GM21423 (cell line): ENCODE measurements around the gene DISC1.
"Not testable (repeated sequence)": the region's sequence is repeated elsewhere in the genome, so short reads cannot be mapped to it uniquely, and the experiment has no call there.

Experiments
- ATAC-seq: cut with Tn5 transposase; IDR thresholded peaks from one replicate; pipeline ENCODE4 v1.9.1; 2021; ENCODE audit warnings: mild to moderate bottlenecking, moderate library complexity; ENCODE audit not compliant: unreplicated experiment

Gene DISC1

GRCh38 chr1:231871878-231872277 is 245.3 kb downstream of the DISC1 start:
- no peak for ATAC-seq

- no peak for ATAC-seq
These were observed 245.9 kb downstream of the DISC1 start for GRCh38 chr1:231872461-231872910.

DNA sequence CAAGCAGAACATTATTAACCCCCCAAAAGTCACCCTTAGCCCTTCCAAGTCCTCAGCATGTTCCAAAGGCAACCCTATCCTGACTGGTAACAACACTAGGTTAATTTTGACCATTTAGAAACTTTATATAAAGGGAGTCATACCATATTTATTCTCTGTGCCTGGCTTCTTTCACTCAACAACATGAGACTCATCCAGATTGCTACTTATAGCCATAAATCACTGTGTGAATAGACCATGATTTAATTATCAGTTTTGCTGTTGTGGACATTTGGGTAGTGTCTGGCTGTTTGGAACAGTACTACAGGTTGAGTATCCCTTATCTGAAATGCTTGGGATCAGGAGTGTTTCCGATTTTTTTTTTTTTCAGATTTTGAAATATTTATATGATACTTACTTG is 252.1 kb downstream of the DISC1 start:
- no peak for ATAC-seq

- no peak for ATAC-seq
These were observed 252.7 kb downstream of the DISC1 start for GRCh38 chr1:231879296-231879695.

- no peak for ATAC-seq
These were observed 255.7 kb downstream of the DISC1 start for GRCh38 chr1:231882333-231882732.

DNA sequence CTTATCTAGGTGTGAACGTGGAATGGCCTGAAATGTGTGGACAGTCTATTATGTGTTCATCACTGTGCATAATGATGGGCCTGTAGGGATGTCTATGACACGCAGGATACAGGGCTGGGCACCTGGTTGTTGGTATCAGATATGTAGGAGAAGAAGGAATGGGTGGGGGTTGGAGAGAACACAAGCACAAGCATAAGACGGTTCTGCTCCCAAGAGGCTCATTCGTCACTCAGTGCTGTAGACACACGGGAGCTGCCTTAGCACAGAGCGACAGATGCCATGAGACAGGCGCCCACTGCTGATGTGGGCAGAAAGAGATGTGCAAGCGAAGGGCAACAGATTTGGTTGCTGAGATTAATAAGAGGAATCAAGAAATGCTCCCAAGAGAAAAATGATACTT is 256.2 kb downstream of the DISC1 start:
- ATAC-seq = no peak

DNA sequence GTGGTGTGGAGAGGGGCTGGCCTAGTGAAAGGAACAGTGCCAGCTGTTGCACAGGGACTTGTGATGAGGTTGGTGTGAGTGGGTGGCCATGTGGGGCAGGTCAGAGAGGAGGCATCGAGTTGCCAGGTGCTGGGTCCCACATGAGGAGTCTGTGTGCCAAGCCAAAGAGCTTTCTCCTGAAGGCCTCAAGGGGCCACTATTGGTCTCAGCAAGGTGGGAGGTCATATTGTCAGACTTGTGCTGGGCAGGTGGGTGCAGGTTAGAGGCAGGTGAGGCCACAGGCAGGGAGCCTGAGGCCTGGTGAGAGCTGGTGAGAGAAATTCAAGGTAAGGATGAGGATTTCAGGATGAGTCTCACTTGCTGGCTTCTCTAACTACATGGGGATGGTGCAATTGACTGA is 256.8 kb downstream of the DISC1 start:
- no peak for ATAC-seq

DNA sequence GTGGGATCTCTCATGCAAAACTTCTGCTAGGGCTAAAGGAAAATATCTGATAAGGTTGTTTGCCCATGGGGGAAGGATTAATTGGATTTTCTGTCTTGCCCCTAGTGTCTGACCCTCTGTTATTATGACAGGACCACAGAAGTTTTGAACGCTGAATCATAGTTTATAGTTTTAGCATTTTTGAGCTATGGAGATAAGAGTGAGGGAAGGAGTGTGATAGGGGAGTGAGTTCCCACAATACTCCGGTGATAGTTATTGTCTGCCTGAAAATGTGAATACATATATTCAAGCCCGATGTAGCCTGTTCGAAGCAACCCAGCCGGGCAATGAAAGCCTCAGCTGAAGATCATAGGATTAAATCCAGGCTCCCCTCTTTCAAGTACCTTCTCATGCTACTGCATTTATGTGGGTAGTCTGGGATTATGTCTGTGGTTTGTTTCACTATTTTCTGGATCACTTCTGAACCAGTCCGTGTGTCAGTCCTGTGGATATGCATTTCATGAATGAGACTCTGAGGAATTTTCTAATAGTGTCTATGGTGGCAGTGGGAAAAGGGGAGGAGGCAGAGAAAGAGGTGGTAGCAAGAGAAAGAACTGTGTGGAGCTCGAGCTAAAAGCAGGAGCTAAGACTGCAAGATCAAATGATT is 258.7 kb downstream of the DISC1 start:
- ATAC-seq = no peak

DNA sequence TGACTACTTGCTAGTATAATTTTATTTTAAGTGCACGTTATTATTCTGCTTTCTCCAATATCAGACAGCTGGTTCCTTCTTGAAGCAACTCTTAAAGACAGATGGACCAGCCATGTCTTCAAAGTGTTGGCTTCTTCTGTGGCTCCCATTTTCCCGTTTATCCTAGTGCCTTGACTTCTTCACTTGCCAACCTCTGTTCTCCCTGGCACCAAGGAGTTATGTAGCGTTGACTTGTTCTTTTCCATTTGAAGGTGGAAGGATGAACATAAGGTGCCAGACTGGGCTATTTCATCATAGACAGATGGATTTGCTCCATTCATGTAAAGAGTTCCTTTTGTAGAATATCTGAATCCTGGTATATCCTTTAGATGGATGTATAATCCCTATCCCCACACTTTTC is 260.6 kb downstream of the DISC1 start:
- no peak for ATAC-seq

- ATAC-seq = no peak
These were observed 261.3 kb downstream of the DISC1 start for GRCh38 chr1:231887866-231888265.

- ATAC-seq = no peak
These were observed 264.2 kb downstream of the DISC1 start for GRCh38 chr1:231890791-231891190.

DNA sequence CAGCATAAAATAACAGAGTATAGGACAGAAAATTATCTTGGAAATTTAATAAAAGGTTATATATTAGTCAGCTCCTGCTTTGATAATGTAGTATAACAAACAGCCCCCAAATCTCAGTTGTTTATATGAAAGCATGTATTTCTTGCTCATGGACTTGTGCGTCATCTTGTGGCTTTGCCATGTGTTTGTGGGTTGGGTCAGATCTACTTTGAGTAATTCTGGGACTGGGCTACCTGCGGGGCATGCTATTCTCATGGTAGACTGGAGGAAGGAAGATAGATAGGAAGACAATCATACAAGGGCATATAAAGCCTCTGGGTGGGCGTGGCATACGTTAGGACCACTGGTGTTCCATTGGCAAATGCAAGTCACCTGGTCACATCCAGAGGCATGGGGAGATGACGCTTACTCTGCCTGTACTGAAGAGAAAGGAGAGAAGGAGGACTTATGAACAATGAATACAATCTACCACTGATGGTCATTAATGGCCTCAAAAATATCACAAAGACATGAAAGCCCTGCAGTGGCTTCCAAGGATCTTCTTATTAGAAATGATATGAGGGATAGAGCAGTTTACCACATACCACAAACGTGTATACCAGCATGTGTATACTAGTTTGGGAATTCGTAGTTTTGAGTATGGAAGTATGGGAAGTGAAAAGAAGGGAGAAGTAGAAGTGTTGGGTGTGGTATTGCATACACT is 267.0 kb downstream of the DISC1 start:
- ATAC-seq = no peak

DNA sequence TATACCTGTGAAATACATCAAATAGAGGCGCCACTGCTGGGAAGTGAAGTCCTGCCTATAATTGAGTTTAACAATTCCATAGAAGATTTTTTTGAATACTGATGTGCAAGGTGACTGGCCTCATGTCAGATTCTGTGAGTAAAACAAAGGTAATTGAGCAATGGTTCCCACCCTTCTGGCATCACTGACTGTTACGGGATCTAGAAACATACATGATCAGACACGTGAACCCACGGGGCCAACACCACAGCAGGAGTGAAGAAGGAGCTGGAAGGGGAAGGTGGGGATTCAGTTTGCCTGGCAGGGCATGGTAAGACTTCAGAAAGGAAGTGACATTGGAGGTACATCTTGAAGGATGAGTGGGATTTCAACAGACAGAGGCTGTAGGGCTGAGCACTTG is 270.2 kb downstream of the DISC1 start:
- ATAC-seq = no peak

- no peak for ATAC-seq
These were observed 272.5 kb downstream of the DISC1 start for GRCh38 chr1:231899046-231899445.

DNA sequence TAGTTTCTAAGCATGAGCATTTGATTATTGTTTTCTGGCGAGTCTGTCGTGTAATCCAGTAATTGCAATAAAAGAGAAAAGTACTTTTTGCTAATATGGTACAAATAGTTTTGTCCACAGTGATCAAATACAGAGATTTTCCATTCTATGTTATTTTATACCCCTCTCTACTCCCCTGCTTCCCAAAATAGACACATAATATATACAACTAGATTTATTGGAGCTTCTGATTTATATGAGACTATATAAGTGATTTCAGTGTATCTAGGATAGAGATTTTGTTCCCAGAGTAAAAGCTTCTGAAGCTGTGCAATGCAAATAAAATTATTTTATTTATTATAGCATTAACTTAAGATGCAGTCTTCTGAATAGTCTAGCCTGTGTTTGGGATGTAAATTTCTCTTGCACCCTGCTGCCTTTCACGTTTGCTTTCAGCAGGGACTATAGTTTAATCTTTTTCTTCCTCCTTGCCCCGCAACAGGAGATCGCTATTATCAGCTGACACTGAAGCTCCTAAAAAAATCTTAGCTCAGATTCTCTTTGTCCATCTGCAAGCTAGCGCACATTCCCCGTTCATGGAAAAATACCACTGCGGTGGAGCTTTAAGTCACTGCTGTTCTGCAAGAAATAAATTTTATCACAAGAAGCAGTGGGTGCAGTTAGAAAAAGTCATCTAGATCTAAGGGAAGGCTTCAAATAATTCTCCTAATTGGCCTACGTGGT is 273.3 kb downstream of the DISC1 start:
- ATAC-seq = no peak

DNA sequence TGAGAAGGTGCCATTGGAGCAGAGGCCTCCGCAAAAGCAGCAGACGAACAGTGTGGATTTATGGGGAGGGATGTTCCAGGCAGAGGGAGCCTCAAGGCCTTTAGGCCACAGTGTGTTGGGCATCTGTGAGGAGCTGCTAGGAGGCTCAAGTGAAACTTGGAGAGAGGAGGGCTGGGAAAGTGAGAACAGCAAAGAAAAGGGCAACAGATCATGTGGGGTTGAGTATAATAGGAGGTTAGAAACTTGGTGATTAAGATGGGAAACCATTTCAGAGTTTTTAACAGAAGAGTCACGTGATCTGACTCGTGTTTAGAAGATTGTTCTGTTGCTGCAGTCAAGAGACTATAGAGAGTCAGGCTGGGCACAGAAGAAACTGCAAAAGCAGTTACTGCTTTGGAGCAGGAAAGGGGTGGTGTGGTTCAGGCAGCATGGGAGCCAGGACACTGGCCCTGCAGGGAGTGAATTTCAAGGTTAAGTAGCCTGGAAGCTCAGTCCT is 277.0 kb downstream of the DISC1 start:
- no peak for ATAC-seq

DNA sequence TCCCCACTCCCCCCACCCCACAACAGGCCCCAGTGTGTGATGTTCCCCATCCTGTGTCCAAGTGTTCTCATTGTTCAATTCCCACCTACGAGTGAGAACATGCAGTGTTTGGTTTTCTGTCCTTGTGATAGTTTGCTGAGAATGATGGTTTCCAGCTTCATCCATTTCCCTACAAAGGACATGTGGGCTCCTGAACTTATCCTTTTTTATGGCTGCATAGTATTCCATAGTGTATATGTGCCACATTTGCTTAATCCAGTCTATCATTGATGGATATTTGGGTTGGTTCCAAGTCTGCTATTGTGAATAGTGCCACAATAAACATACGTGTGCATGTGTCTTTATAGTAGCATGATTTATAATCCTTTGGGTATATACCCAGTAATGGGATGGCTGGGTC is 280.7 kb downstream of the DISC1 start:
- ATAC-seq = not testable (repeated sequence)

DNA sequence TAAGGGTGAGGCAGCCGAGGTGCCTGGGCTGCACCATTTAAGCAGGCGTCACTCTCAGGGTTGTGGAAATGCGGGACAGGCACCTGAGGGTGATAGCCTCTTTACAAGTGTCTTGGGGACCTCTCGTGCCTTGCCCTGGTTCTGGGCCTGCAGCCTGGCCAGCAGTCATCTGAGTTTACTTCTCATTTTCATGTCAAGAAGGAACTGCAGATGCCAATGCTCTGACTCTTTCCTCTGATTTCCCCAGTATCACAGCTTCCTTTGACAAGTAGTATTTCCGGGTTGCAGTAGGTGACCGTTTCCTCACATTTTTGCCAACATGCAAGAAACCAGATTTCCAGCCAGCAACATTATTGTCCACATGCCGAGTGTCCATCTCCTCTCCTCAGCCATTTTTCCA is 286.9 kb downstream of the DISC1 start:
- no peak for ATAC-seq

DNA sequence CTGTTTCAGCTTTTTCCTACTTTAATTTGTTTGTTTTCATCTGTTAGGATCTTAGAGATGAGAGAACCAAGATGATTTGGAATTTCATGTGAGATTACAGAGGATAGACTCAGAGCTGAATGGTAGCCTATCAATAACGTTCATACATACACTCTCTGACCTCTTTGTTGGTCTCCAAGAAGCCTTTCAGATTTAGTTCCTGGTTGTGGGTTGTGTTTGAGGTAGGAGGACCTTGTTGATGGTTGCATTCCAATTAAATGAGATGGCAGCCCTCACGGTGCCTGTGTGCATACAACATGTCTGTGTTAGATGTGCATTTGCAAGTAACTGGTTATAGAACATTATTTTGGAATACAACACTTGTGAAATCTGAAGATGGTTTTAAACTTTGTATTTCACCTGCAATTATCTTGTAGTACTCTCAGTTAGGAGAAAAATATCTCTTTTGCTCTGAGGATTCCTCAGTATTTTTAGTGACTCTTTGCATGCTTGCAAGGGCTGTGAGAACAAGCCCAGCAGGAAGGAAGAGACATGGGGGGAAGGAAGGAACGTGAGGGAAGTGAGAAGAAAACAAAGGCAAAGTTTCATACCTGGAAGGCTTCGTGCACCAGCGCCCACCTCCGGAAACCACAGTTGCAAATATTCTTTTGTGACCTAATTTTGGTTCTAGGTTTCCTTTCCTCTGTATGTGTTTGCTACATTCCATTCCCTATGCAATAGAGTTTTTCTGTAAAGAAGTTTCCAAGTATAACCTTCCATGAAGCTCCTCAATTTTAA is 291.8 kb downstream of the DISC1 start:
- ATAC-seq = peak; percentile 54

DNA sequence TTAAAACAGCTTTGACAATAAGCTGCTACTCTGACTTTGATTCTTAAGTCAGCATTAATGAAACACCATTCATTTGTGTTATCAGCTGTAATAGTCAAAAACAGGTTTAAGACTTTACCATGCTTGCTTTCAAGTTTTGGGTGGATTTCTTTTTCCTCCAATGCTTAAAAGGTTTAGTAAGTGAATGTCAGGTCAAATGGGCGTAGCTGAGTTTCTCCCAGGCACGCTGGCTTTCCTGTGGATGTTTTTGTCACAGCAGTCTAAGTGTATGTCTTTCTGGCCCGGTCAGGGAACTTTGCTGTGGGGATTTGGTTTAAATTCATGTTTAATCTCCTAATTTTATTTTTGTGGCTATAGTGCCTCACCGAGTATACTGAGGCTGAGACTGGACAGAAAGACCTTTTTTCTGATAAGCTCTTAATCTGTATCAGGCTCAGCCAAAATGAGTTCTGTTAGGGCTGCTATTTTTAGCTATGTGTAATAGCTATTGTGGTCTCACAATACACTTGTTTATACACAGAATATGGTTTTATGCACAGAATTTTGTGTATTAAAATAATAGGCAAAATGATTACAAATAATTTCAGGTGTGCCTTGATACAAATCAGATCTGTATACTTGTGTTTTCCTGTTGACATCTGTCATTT is 292.8 kb downstream of the DISC1 start:
- no peak for ATAC-seq

DNA sequence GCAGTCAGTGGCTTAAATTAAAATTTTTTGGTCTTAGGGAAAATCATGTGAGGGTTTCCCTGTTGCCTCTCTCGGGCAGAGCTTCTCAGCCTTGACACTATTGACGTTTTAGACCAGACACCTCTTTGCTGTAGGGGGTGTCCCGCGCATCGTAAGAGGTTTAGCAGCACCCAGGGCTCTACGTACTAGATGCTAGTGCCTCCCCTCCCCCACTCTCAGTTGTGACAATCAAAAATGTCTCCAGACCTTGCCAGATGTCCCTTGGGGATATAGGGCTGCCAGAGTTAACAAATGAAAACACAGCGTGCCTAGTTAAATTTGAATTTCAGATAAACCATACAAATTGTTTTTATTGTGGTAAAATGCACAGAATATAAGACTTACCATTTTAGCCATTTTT is 293.3 kb downstream of the DISC1 start:
- ATAC-seq = no peak
